Thoracic aorta (tissue), 2 donors: ENCODE results near the gene WNK2. TPM values are rescaled to one million over a fixed set of nuclear protein-coding genes. Genes with fewer than 3 reads are reported as not detected.

Source experiments
- ATAC-seq: fragments of 150-250 bp; one replicate; pipeline ENCODE4 v1.8.0; 2017; ENCODE audit warnings: low read depth; ENCODE audit not compliant: insufficient number of reproducible peaks, low FRiP score
- DNase-seq: peaks from one replicate; pipeline ENCODE4 v3.0.0-alpha.2; 2020; ENCODE audit warnings: low spot score
- H3K27ac ChIP-seq, 2 donors: fragments of 200-600 bp; sonication (generic); 1 replicate in 1 of 2; 2 replicates in 1 of 2; pipeline ENCODE4 v1.5.1; 2016; ENCODE audit warnings: mild to moderate bottlenecking in 2 of 2, moderate library complexity in 2 of 2
- H3K27me3 ChIP-seq: fragments of 200-600 bp; sonication (generic); replicated peaks from 2 replicates; pipeline ENCODE4 v1.6.0; 2016; ENCODE audit warnings: mild to moderate bottlenecking; ENCODE audit not compliant: insufficient read depth
- H3K36me3 ChIP-seq: fragments of 200-600 bp; sonication (generic); one replicate; pipeline ENCODE4 v1.5.1; 2016
- H3K4me1 ChIP-seq, 2 donors: fragments of 200-600 bp; sonication (generic); 1 replicate in 1 of 2; 2 replicates in 1 of 2; pipeline versions ENCODE4 v1.5.1 to v1.6.0; 2016; ENCODE audit warnings: low read depth in 2 of 2, mild to moderate bottlenecking in 1 of 2; ENCODE audit not compliant: control insufficient read depth in 1 of 2
- H3K4me3 ChIP-seq: fragments of 200-600 bp; sonication (generic); 2 replicates; pipeline ENCODE4 v1.5.1; 2016; ENCODE audit warnings: mild to moderate bottlenecking
- H3K9me3 ChIP-seq: fragments of 200-600 bp; sonication (generic); 2 replicates; pipeline ENCODE4 v1.5.1; 2016
- CTCF ChIP-seq: fragments of 200-600 bp; sonication (generic); IDR thresholded peaks from one replicate; pipeline ENCODE4 v1.5.1; 2019; ENCODE audit warnings: antibody characterized with exemption
- total RNA-seq, 2 donors: library from RNA; depleted of rRNA; stranded (reverse); fragments of >200 nt; gene quantifications; one replicate each; pipeline versions ENCODE4 v1.1.0 to v1.2.3, GENCODE V29; 2016

The WNK2 gene
- total RNA-seq, 2 donors from 2014 or later: 0.95 to 4.7 TPM

GRCh38 chr9:93270976-93271375 is 87.0 kb downstream of the WNK2 start:
- TF ChIP-seq CTCF: no peak
- Histone ChIP-seq H3K4me3 (no peak overlapping the region), H3K27ac (no peak overlapping the region), H3K4me1 (no peaks in the 10 kb centered on the region), H3K27me3 (no peaks in the 10 kb centered on the region), H3K36me3 (no peaks in the 10 kb centered on the region), H3K9me3 (peaks cover 10% of the 10 kb centered on the region)
- ATAC-seq (no peak), DNase-seq (no peak)

DNA sequence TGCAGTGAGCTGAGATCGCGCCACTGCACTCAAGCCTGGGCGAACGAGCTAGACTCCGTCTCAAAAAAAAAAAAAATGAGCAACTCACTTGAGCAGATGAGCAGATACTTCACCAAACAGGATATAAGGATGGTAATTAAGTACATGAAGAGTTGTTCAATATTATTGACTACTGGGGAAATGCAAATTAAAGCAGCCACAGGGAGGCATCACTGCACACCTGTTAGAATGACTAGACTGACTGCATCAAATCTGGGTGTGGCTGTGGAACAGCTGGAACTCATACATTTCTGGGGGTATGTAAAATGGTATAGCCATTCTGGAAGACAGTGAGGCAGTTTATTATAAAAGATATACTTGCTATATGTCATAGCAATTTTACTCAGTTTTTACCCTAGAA is 93.0 kb downstream of the WNK2 start:
- no peaks in the 10 kb centered on the region for H3K36me3 ChIP-seq
- no peak overlapping the region for H3K27ac ChIP-seq
- DNase-seq (no peak), ATAC-seq (no peak)
- H3K4me1 ChIP-seq: no peaks in the 10 kb centered on the region
- no peak overlapping the region for H3K4me3 ChIP-seq
- H3K27me3 ChIP-seq: no peaks in the 10 kb centered on the region
- TF ChIP-seq CTCF: no peak
- H3K9me3 ChIP-seq: peaks cover 7% of the 10 kb centered on the region

DNA sequence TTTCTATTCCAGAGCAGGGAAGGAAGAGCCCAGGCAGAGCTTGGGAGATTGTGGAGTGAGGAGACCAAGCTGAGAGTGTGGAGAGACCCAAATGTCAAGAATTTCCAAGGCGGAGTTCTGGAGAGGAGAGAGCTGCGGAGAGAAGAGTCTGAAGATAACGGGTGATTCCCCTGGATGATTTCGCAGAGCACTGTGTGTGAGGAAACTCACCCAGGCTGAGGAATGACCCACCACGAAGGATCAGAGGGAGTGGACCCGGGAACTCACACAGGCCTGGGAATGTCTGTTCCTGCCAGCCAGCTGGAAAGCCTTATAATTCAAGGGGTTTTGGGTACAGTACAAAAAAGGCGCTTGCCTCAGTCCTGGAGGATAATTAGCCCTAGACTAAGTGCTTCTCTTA is 94.2 kb downstream of the WNK2 start:
- TF ChIP-seq CTCF: no peak
- H3K27me3 ChIP-seq: no peaks in the 10 kb centered on the region
- peaks cover 6% of the 10 kb centered on the region for H3K9me3 ChIP-seq
- ATAC-seq: no peak
- no peaks in the 10 kb centered on the region for H3K4me1 ChIP-seq
- no peak overlapping the region for H3K27ac ChIP-seq
- H3K36me3 ChIP-seq: no peaks in the 10 kb centered on the region
- H3K4me3 ChIP-seq: no peak overlapping the region
- no peak for DNase-seq

GRCh38 chr9:93280661-93281259 is 96.8 kb downstream of the WNK2 start:
- Histone ChIP-seq H3K9me3 (no peaks in the 10 kb centered on the region), H3K4me3 (no peak overlapping the region), H3K4me1 (no peaks in the 10 kb centered on the region), H3K27me3 (no peaks in the 10 kb centered on the region), H3K36me3 (no peaks in the 10 kb centered on the region), H3K27ac (no peak overlapping the region)
- TF ChIP-seq CTCF: no peak
- ATAC-seq (no peak), DNase-seq (no peak)

DNA sequence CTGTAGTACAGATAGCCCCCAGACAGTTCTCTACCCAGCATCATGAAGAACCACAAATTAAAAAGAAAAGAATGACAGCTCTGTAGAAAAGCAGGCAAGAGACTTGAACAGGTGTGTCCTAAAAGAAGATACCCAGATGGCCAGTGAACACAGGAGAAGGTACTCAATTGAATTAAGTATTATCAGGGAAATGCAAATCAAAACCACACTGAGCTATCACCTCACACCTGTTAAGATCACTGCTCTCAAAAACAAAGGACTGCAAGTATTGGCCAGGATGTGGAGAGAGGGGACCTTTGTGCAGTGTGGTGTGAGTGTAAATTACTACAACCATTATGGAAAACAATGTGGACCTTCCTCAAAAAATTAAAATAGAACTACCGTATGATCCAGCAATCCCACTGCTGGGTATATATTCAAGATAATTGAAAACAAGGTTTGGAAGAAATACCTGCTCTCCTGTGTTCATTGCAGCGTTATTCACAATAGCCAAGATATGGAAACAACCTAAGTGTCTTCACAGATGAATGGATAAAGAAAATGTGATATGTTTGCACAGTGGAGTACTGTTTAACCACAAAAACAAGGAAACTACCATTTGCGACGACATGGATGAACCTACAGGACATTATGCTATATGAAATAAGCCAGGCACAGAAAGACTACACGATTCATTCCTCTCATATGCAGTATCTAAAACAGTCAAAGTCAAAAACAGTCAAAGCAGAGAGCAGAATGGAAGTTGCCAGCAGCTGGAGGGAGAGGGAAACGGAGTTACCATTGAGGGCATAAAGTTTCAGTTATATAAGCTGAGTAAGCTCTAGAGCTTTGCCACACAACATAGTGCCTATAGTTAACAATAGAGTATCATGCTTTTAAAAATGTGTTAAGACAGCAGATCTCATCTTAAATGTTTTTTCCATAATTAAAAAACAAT is 102.6 kb downstream of the WNK2 start:
- no peak for DNase-seq
- H3K9me3 ChIP-seq: no peaks in the 10 kb centered on the region
- H3K4me1 ChIP-seq: no peaks in the 10 kb centered on the region
- no peak overlapping the region for H3K27ac ChIP-seq
- no peaks in the 10 kb centered on the region for H3K27me3 ChIP-seq
- no peak for ATAC-seq
- H3K36me3 ChIP-seq: no peaks in the 10 kb centered on the region
- TF ChIP-seq CTCF: no peak
- no peak overlapping the region for H3K4me3 ChIP-seq
